ENCODE data around the gene HIP1. TPM values are rescaled to one million over a fixed set of nuclear protein-coding genes. Genes with fewer than 3 reads are reported as not detected.
A peak's percentile ranks its signal among the peaks of the same experiment; 100 is the strongest.
"Not testable (repeated sequence)": the region's sequence is repeated elsewhere in the genome, so short reads cannot be mapped to it uniquely, and the experiment has no call there.

Gene HIP1
- polyA plus RNA-seq, 3 donors = 30.2 to 35.6 (median 33.1) TPM

DNA sequence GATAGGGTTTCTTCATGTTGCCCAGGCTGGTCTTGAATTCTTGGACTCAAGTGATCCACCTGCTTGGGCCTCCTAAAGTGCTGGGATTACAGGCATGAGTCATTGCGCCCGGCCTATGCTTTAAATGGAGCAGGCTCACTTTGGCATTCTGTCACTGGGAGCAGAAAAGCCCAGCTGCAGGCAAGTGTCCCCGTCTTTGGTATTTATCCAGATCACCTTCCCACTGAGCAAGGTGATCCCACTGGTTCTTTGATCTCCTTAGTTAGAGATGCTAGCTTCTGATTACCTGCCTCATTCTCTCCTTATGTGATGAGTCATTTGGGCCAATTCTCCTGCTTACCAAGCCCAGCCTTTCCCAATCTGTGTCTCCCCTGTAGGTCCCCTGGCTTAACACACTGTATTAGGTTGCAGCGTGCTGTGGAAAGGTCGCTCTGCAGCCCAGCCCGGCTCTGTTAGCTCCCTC is 207.4 kb downstream of the HIP1 start:
- no peak for DNase-seq

- DNase-seq = not testable (repeated sequence)
Observed at GRCh38 chr7:75527224-75527722, 211.5 kb downstream of the HIP1 start.

GRCh38 chr7:75521727-75522126 is 217.0 kb downstream of the HIP1 start:
- DNase-seq = not testable (repeated sequence)

DNA sequence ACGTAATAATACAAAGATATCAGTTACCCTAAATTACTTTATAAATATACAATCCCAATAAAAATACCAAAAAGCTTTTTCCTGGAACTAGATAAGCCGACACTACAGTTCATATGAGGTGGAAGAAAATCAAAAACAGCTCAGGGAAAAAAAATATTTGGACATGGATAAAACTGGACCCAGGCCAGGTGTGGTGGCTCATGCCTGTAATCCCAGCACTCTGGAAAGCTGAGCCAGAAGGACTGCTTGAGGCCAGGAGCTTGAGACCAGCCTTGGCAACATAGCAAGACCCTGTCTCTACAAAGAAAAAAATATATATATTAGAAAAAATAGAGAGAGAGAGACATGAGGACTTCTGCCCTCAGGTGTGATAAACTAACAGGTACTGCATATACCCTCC is 219.9 kb downstream of the HIP1 start:
- DNase-seq = not testable (repeated sequence)

- not testable (repeated sequence) for DNase-seq
Observed at GRCh38 chr7:75509033-75509432, 229.7 kb downstream of the HIP1 start.

DNA sequence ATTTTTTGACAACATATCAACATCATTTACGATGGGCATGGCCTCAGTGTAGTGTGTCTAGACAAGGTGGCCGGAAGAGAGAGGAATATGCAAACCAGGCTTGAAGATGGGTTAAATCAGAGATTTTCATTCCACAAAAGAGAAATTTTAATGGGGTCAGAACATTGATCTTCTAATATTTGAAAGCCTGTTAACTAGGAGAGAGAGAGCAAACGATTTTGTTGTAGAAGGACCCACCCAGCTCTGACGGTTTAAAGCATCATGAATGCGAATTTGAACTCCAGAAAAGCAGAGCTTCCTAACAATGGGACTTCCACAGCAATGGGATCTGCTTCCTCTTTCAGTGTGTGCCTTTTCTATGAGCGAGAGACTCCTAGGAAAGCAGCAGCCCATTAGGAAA is 246.7 kb downstream of the HIP1 start, which contains the start of gene SPDYE5:
Gene SPDYE5, plus strand, starts transcription at position 301 of the 400 bp plus-strand sequence. CDS start 1,728 bp downstream, outside the sequence.
- DNase-seq = not testable (repeated sequence)

- DNase-seq = peak; percentile 91
Observed at GRCh38 chr7:75485979-75486643, 252.6 kb downstream of the HIP1 start, which contains the start of gene POM121C. Gene POM121C (minus strand): TSS chr7:75486299. CDS start chr7:75441496, 44,803 bp downstream.

DNA sequence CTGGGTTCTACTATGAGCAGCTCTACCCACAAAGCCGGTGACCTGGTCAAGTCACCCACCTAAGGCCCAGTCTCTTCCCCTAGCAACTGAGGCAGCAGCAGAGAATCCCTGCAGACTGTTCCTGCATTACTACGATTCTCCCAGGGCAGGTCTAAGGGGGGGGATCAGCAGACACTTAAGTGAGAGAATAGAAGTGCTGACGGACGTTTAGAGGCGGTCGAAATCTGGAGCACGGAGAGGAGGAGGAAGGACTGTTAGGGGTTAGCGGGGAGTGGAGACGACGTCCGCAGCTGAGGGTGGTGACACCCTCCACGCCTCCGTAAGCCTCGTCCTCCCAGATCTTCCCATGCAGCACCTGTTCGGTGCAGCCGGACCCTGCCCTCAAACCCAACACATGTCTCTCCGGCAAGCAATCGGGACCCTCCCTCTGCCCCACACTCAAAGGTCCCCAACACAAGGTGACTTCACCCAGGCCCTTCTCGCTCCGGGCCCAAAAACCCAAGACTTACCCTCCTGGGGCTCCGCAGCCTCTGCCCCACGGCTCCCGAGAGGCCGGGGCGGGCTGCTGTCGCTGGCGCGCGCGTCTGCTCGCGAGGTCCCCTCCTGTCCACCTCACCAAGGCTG is 253.3 kb downstream of the HIP1 start:
- not testable (repeated sequence) for DNase-seq

Other genes with a start within 250 kb of the HIP1 start
- 1 to 10 TPM; 1.4 to 7.7 (median 5.7) TPM for gene SPDYE5, start 246.6 kb downstream of the HIP1 start, polyA plus RNA-seq (ENCODE audit: insufficient read length in 3 of 3)
- gene CCL26, start 33.3 kb upstream of the HIP1 start, polyA plus RNA-seq (ENCODE audit: insufficient read length in 3 of 3) = not detected
- under 1 TPM in 1 of 3 donors, not detected in 2; 0.93 TPM for gene CCL24, start 74.9 kb upstream of the HIP1 start, polyA plus RNA-seq (ENCODE audit: insufficient read length in 3 of 3)
- 10 to 100 TPM; 63.3 to 92.7 (median 68.4) TPM for gene RHBDD2, start 140.1 kb upstream of the HIP1 start, polyA plus RNA-seq (ENCODE audit: insufficient read length in 3 of 3)
- 10 to 100 TPM; 71.6 to 74.1 (median 72.9) TPM for gene POR, start 176.2 kb upstream of the HIP1 start, polyA plus RNA-seq (ENCODE audit: insufficient read length in 3 of 3)